Measurements from ENCODE around the gene NLRP6. TPM values are rescaled to one million over a fixed set of nuclear protein-coding genes. Genes with fewer than 3 reads are reported as not detected.
"Not testable (repeated sequence)": the region's sequence is repeated elsewhere in the genome, so short reads cannot be mapped to it uniquely, and the experiment has no call there.

Gene NLRP6
- total and polyA plus RNA-seq, 2 experiments from 2014 or later, result not detected

GRCh38 chr11:315516-315994 is 37.3 kb downstream of the NLRP6 start:
- no peak for TF ChIP-seq CTCF (IDR thresholded peaks at IDR 0.05; ENCODE audit: low read depth, low read length)
- Histone ChIP-seq H3K4me3 (no peak overlapping the region), H3K4me1 (ENCODE audit: low read depth) (peaks cover 19% of the 10 kb centered on the region), H3K27ac (no peak overlapping the region), H3K27me3 (peaks cover 22% of the 10 kb centered on the region), H3K9me3 (ENCODE audit: low read depth) (no peaks in the 10 kb centered on the region), H3K36me3 (no peaks in the 10 kb centered on the region)
- DNase-seq (ENCODE audit: low read depth in 1 of 2, low spot score in 1 of 2), result no peak

GRCh38 chr11:316031-316701 is 38.0 kb downstream of the NLRP6 start:
- Histone ChIP-seq H3K9me3 (ENCODE audit: low read depth) (no peaks in the 10 kb centered on the region), H3K27me3 (peaks cover 22% of the 10 kb centered on the region), H3K36me3 (no peaks in the 10 kb centered on the region), H3K4me3 (no peak overlapping the region), H3K27ac (no peak overlapping the region), H3K4me1 (ENCODE audit: low read depth) (peaks cover 19% of the 10 kb centered on the region)
- no peak for TF ChIP-seq CTCF (IDR thresholded peaks at IDR 0.05; ENCODE audit: low read depth, low read length)
- DNase-seq (ENCODE audit: low read depth in 1 of 2, low spot score in 1 of 2), result no peak

- Histone ChIP-seq H3K4me1 (ENCODE audit: low read depth) (peaks cover 19% of the 10 kb centered on the region), H3K27me3 (peaks cover 22% of the 10 kb centered on the region), H3K27ac (no peak overlapping the region), H3K36me3 (no peaks in the 10 kb centered on the region), H3K9me3 (ENCODE audit: low read depth) (no peaks in the 10 kb centered on the region), H3K4me3 (no peak overlapping the region)
- DNase-seq (ENCODE audit: low read depth in 1 of 2, low spot score in 1 of 2), result no peak
- TF ChIP-seq CTCF (IDR thresholded peaks at IDR 0.05; ENCODE audit: low read depth, low read length), result no peak
Measured at GRCh38 chr11:316891-317301, 38.7 kb downstream of the NLRP6 start.

GRCh38 chr11:317668-318404 is 39.6 kb downstream of the NLRP6 start:
- not testable (repeated sequence) for DNase-seq (ENCODE audit: low read depth in 1 of 2, low spot score in 1 of 2); H3K9me3 ChIP-seq (ENCODE audit: low read depth); H3K27ac ChIP-seq; H3K36me3 ChIP-seq
- Histone ChIP-seq H3K4me1 (ENCODE audit: low read depth) (peaks cover 17% of the 10 kb centered on the region), H3K4me3 (peak overlapping the region; percentile 20), H3K27me3 (peaks cover 22% of the 10 kb centered on the region)

- peaks cover 10% of the 10 kb centered on the region for H3K4me1 ChIP-seq (ENCODE audit: low read depth)
- H3K9me3 ChIP-seq (ENCODE audit: low read depth); DNase-seq (ENCODE audit: low read depth in 1 of 2, low spot score in 1 of 2); H3K27ac ChIP-seq; H3K36me3 ChIP-seq: not testable (repeated sequence)
- H3K27me3 ChIP-seq, result peaks cover 22% of the 10 kb centered on the region
- H3K4me3 ChIP-seq, result peak overlapping the region; percentile 25
Measured at GRCh38 chr11:318405-319120, 40.4 kb downstream of the NLRP6 start.

GRCh38 chr11:319121-319887 is 41.1 kb downstream of the NLRP6 start:
- H3K27ac ChIP-seq; DNase-seq (ENCODE audit: low read depth in 1 of 2, low spot score in 1 of 2); H3K4me1 ChIP-seq (ENCODE audit: low read depth); H3K36me3 ChIP-seq; H3K9me3 ChIP-seq (ENCODE audit: low read depth): not testable (repeated sequence)
- Histone ChIP-seq H3K4me3 (peak overlapping the region; percentile 25), H3K27me3 (peaks cover 22% of the 10 kb centered on the region)

GRCh38 chr11:319888-320273 is 41.7 kb downstream of the NLRP6 start:
- H3K4me1 ChIP-seq (ENCODE audit: low read depth), result peaks cover 12% of the 10 kb centered on the region
- H3K9me3 ChIP-seq (ENCODE audit: low read depth); H3K36me3 ChIP-seq; DNase-seq (ENCODE audit: low read depth in 1 of 2, low spot score in 1 of 2): not testable (repeated sequence)
- H3K4me3 ChIP-seq, result peak overlapping the region; percentile 38
- peak overlapping the region; percentile 86 for H3K27ac ChIP-seq
- H3K27me3 ChIP-seq, result peaks cover 22% of the 10 kb centered on the region

Measured in cardiac muscle cell (in vitro differentiated cells and primary cell).